CD4-positive, alpha-beta T cell treated with Interleukin-15 for 1 hour (primary cell): ENCODE results near the gene CEP120.

Experiments used
- DNase-seq: peaks from one replicate; pipeline ENCODE4 v3.0.0-alpha.2; 2020

The CEP120 gene

DNA sequence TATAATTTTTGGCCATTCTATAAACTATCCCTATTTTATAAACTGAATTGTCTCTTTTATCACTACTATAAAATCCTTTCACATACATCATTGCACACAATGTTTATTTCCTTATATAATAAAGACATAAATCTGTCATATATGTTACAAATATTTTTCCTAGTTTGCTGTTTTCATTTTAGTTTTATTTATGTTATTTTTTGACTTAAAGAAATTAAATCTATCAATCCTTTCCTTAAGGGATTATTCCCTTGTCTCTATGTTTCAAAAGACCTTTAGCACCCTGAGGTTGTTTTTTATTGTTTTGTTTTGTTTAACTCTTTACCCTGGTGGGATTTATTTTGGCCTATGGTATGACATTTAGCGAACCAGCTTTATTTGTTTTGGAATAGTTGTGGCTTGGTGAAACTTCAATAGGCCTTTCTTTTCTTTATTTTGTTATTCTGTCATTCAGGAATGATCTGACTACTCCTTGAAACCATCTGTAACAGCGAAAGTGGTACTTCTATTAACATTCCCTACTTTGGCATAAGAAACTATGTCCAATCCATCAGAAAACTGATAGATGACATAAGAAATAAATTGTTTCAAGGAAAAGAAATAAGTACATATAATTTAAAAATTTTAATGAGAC, 125.9 kb downstream of the CEP120 start:
- no peak for DNase-seq
